GM23338 (cell line): ENCODE data around the gene RNF217. TPM values are rescaled to one million over a fixed set of nuclear protein-coding genes. Genes with fewer than 3 reads are reported as not detected.

Experiments
- ATAC-seq: fragments of 200-7000 bp; cut with Tn5 transposase; 3 replicates; pipeline ENCODE4 v1.9.1; 2020
- DNase-seq: peaks from one replicate; pipeline ENCODE4 v3.0.0-alpha.2; 2015; ENCODE audit warnings: low spot score
- H2AFZ ChIP-seq: fragments of 200-600 bp; sonication (generic); 2 replicates; pipeline ENCODE4 v1.8.0; 2016; ENCODE audit warnings: antibody characterized with exemption, mild to moderate bottlenecking, moderate library complexity
- H3F3A ChIP-seq: fragments of 200-600 bp; sonication (generic); replicated peaks from 2 replicates; pipeline ENCODE4 v1.8.0; 2017; ENCODE audit warnings: antibody characterized with exemption, mixed run types, low read depth
- H3K27ac ChIP-seq: fragments of 200-600 bp; sonication (generic); 2 replicates; pipeline ENCODE4 v1.6.1; 2016; ENCODE audit warnings: low read depth
- H3K27me3 ChIP-seq: fragments of 200-600 bp; sonication (generic); 2 replicates; pipeline ENCODE4 v1.8.0; 2016; ENCODE audit warnings: mild to moderate bottlenecking, mixed run types, moderate library complexity; ENCODE audit not compliant: insufficient read depth
- H3K36me3 ChIP-seq: fragments of 200-600 bp; sonication (generic); 2 replicates; pipeline ENCODE4 v1.8.0; 2016; ENCODE audit warnings: mild to moderate bottlenecking; ENCODE audit not compliant: insufficient read depth
- H3K4me1 ChIP-seq: fragments of 200-600 bp; sonication (generic); 2 replicates; pipeline ENCODE4 v1.8.0; 2016; ENCODE audit warnings: mild to moderate bottlenecking, moderate library complexity; ENCODE audit not compliant: insufficient read depth
- H3K4me2 ChIP-seq: fragments of 200-600 bp; sonication (generic); 2 replicates; pipeline ENCODE4 v1.7.1; 2017; ENCODE audit warnings: mixed run types
- H3K4me3 ChIP-seq: fragments of 200-600 bp; sonication (generic); 2 replicates; pipeline ENCODE4 v1.6.1; 2016; ENCODE audit warnings: mixed run types
- H3K79me2 ChIP-seq: fragments of 200-600 bp; sonication (generic); replicated peaks from 2 replicates; pipeline ENCODE4 v1.8.0; 2017; ENCODE audit warnings: mild to moderate bottlenecking; ENCODE audit not compliant: insufficient read depth
- H3K9me2 ChIP-seq: fragments of 200-600 bp; sonication (generic); 2 replicates; pipeline ENCODE4 v1.8.0; 2017; ENCODE audit not compliant: insufficient read depth
- H4K20me1 ChIP-seq: fragments of 200-600 bp; sonication (generic); replicated peaks from 2 replicates; pipeline ENCODE4 v1.8.0; 2017; ENCODE audit warnings: mild to moderate bottlenecking; ENCODE audit not compliant: insufficient read depth
- H3K27ac Mint-ChIP-seq: 2 replicates; pipeline ENCODE4 v1.8.0; 2020; ENCODE audit warnings: inconsistent platforms, mild to moderate bottlenecking, moderate library complexity, mixed read lengths
- H3K27me3 Mint-ChIP-seq: 3 replicates; pipeline ENCODE4 v1.8.0; 2022; ENCODE audit warnings: low read depth, mild to moderate bottlenecking, moderate library complexity, mixed read lengths, inconsistent platforms; ENCODE audit not compliant: insufficient read depth, poor library complexity
- H3K36me3 Mint-ChIP-seq: 3 replicates; pipeline ENCODE4 v1.8.0; 2021; ENCODE audit warnings: low read depth, mild to moderate bottlenecking, inconsistent platforms, moderate library complexity, mixed read lengths
- H3K4me1 Mint-ChIP-seq: 3 replicates; pipeline ENCODE4 v1.8.0; 2020; ENCODE audit warnings: mild to moderate bottlenecking, inconsistent platforms, mixed read lengths
- H3K4me3 Mint-ChIP-seq: 3 replicates; pipeline ENCODE4 v1.8.0; 2021; ENCODE audit warnings: moderate library complexity, mild to moderate bottlenecking, inconsistent platforms, mixed read lengths
- H3K9me3 Mint-ChIP-seq: 3 replicates; pipeline ENCODE4 v1.8.0; 2020; ENCODE audit warnings: moderate library complexity, mild to moderate bottlenecking, inconsistent platforms, mixed read lengths
- CREB1 ChIP-seq: fragments of 250-450 bp; sonication (Bioruptor Pico); IDR thresholded peaks from 2 replicates; pipeline ENCODE4 v1.5.0; 2020; ENCODE audit warnings: low read depth, mild to moderate bottlenecking, moderate library complexity
- EZH2 ChIP-seq: fragments of 200-600 bp; sonication (generic); IDR thresholded peaks from one replicate; pipeline ENCODE4 v1.8.0; 2017; ENCODE audit warnings: antibody characterized with exemption, mild to moderate bottlenecking, low read depth; ENCODE audit not compliant: unreplicated experiment
- EZH2phosphoT487 ChIP-seq: fragments of 200-600 bp; sonication (generic); IDR thresholded peaks from one replicate; pipeline ENCODE4 v1.8.1; 2018; ENCODE audit warnings: antibody characterized with exemption; ENCODE audit not compliant: unreplicated experiment
- JUNB ChIP-seq: IDR thresholded peaks from one replicate; pipeline ENCODE4 v1.6.1; 2016; ENCODE audit warnings: antibody characterized with exemption; ENCODE audit not compliant: unreplicated experiment
- POLR2AphosphoS5 ChIP-seq: IDR thresholded peaks from 2 replicates; pipeline ENCODE4 v1.6.1; 2016; ENCODE audit warnings: antibody characterized with exemption, low read depth
- STAT1 ChIP-seq: IDR thresholded peaks from one replicate; pipeline ENCODE4 v1.6.1; 2016; ENCODE audit warnings: antibody characterized with exemption; ENCODE audit not compliant: unreplicated experiment
- ZNF114 ChIP-seq: fragments of 250-450 bp; sonication (Bioruptor Pico); IDR thresholded peaks from 2 replicates; pipeline ENCODE4 v1.5.0; 2020; ENCODE audit warnings: mild to moderate bottlenecking, moderate library complexity
- ZNF331 ChIP-seq: fragments of 250-450 bp; sonication (Bioruptor Pico); IDR thresholded peaks from 2 replicates; pipeline ENCODE4 v1.5.0; 2020; ENCODE audit warnings: low read depth, mild to moderate bottlenecking, moderate library complexity
- polyA plus RNA-seq: library from polyadenylated mRNA; unstranded; fragments of >200 nt; fragmentation: Nextera tagmentation; extraction: Ambion mirVana; gene quantifications from 2 replicates; pipeline ENCODE4 v1.2.1, GENCODE V29; 2016
- total RNA-seq: library from RNA; depleted of rRNA; stranded (reverse); fragments of >200 nt; shearing (Covaris generic); gene quantifications from 2 replicates; pipeline ENCODE4 v1.2.3, GENCODE V29; 2014
- TF ChIP-seq, protein P1 (sequence below): fragments of 250-450 bp; sonication (Bioruptor Pico); IDR thresholded peaks from 2 replicates; pipeline ENCODE4 v1.5.0; 2020; ENCODE audit warnings: mild to moderate bottlenecking, moderate library complexity
- TF ChIP-seq, protein P2 (sequence below): IDR thresholded peaks from one replicate; pipeline ENCODE4 v1.6.1; 2018; ENCODE audit warnings: antibody characterized with exemption; ENCODE audit not compliant: unreplicated experiment
- TF ChIP-seq, protein P3 (sequence below), 2 experiments: fragments of 200-600 bp in 1 of 2; sonication (generic) in 1 of 2; conservative IDR thresholded peaks; 2 replicates each; pipeline versions ENCODE4 v1.5.1 to v1.6.1; 2016 to 2017; ENCODE audit warnings: antibody characterized with exemption in 2 of 2, low read depth in 2 of 2, mild to moderate bottlenecking in 2 of 2, moderate library complexity in 1 of 2

The RNF217 gene
- total and polyA plus RNA-seq, 2 experiments from 2014 or later, result 1.7 to 6.2 TPM

DNA sequence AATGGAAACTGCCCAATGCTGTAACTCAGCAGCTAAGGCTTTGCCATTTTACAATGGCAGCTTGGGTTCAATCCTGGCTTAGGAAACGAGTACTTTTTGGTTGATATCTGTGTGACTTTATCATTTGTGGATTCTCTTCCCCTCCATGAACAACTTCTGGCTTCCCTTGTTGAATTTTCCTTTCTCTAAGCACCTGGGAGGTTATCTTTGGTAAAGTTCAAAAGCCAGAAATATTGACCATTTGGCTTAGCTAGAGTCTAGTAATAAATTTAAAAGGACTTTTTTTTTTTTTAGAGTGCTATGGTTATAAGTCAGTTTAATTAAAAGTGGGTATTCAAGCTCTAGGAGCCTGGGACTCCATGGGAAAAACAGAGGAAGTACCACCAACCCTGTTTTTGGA, 159.7 kb downstream of the RNF217 start (continued):
- TF ChIP-seq, protein P1, sequence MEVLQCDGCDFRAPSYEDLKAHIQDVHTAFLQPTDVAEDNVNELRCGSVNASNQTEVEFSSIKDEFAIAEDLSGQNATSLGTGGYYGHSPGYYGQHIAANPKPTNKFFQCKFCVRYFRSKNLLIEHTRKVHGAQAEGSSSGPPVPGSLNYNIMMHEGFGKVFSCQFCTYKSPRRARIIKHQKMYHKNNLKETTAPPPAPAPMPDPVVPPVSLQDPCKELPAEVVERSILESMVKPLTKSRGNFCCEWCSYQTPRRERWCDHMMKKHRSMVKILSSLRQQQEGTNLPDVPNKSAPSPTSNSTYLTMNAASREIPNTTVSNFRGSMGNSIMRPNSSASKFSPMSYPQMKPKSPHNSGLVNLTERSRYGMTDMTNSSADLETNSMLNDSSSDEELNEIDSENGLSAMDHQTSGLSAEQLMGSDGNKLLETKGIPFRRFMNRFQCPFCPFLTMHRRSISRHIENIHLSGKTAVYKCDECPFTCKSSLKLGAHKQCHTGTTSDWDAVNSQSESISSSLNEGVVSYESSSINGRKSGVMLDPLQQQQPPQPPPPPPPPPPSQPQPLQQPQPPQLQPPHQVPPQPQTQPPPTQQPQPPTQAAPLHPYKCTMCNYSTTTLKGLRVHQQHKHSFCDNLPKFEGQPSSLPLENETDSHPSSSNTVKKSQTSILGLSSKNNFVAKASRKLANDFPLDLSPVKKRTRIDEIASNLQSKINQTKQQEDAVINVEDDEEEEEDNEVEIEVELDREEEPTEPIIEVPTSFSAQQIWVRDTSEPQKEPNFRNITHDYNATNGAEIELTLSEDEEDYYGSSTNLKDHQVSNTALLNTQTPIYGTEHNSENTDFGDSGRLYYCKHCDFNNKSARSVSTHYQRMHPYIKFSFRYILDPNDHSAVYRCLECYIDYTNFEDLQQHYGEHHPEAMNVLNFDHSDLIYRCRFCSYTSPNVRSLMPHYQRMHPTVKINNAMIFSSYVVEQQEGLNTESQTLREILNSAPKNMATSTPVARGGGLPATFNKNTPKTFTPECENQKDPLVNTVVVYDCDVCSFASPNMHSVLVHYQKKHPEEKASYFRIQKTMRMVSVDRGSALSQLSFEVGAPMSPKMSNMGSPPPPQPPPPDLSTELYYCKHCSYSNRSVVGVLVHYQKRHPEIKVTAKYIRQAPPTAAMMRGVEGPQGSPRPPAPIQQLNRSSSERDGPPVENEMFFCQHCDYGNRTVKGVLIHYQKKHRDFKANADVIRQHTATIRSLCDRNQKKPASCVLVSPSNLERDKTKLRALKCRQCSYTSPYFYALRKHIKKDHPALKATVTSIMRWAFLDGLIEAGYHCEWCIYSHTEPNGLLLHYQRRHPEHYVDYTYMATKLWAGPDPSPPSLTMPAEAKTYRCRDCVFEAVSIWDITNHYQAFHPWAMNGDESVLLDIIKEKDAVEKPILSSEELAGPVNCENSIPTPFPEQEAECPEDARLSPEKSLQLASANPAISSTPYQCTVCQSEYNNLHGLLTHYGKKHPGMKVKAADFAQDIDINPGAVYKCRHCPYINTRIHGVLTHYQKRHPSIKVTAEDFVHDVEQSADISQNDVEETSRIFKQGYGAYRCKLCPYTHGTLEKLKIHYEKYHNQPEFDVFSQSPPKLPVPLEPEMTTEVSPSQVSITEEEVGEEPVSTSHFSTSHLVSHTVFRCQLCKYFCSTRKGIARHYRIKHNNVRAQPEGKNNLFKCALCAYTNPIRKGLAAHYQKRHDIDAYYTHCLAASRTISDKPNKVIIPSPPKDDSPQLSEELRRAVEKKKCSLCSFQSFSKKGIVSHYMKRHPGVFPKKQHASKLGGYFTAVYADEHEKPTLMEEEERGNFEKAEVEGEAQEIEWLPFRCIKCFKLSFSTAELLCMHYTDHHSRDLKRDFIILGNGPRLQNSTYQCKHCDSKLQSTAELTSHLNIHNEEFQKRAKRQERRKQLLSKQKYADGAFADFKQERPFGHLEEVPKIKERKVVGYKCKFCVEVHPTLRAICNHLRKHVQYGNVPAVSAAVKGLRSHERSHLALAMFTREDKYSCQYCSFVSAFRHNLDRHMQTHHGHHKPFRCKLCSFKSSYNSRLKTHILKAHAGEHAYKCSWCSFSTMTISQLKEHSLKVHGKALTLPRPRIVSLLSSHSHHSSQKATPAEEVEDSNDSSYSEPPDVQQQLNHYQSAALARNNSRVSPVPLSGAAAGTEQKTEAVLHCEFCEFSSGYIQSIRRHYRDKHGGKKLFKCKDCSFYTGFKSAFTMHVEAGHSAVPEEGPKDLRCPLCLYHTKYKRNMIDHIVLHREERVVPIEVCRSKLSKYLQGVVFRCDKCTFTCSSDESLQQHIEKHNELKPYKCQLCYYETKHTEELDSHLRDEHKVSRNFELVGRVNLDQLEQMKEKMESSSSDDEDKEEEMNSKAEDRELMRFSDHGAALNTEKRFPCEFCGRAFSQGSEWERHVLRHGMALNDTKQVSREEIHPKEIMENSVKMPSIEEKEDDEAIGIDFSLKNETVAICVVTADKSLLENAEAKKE (CRISPR knock-in tag), result no peak
- no peak for TF ChIP-seq POLR2AphosphoS5
- TF ChIP-seq ZNF331 (CRISPR knock-in tag), result no peak

DNA sequence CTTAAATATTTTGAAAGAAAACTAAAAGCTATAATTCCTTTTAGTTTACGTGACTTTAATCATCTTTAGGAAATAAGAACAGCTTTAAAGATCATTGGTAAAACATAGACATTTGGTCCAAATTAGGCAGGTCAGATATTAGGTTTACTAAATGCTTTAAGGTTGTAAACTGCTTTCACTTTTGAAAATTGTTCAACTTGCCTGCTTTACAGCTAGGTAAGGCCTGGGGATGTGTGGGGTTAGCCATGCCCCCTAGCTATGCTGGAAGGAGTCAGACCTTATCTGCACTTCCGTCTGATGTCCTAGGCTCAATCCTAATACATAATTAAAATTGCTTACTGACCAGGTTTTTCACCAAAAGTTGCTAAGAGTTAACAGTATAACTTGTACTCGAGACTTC, 160.8 kb downstream of the RNF217 start:
- no peak overlapping the region for H3K27ac Mint-ChIP-seq
- no peak overlapping the region; the same call in 2 of the 3 replicates for H3K4me3 Mint-ChIP-seq
- no peak overlapping the region for H2AFZ ChIP-seq
- TF ChIP-seq EZH2 (no peak), ZNF114 (CRISPR knock-in tag) (no peak), EZH2phosphoT487 (no peak), JUNB (no peak), CREB1 (CRISPR knock-in tag) (no peak), STAT1 (no peak)
- TF ChIP-seq, protein P2, sequence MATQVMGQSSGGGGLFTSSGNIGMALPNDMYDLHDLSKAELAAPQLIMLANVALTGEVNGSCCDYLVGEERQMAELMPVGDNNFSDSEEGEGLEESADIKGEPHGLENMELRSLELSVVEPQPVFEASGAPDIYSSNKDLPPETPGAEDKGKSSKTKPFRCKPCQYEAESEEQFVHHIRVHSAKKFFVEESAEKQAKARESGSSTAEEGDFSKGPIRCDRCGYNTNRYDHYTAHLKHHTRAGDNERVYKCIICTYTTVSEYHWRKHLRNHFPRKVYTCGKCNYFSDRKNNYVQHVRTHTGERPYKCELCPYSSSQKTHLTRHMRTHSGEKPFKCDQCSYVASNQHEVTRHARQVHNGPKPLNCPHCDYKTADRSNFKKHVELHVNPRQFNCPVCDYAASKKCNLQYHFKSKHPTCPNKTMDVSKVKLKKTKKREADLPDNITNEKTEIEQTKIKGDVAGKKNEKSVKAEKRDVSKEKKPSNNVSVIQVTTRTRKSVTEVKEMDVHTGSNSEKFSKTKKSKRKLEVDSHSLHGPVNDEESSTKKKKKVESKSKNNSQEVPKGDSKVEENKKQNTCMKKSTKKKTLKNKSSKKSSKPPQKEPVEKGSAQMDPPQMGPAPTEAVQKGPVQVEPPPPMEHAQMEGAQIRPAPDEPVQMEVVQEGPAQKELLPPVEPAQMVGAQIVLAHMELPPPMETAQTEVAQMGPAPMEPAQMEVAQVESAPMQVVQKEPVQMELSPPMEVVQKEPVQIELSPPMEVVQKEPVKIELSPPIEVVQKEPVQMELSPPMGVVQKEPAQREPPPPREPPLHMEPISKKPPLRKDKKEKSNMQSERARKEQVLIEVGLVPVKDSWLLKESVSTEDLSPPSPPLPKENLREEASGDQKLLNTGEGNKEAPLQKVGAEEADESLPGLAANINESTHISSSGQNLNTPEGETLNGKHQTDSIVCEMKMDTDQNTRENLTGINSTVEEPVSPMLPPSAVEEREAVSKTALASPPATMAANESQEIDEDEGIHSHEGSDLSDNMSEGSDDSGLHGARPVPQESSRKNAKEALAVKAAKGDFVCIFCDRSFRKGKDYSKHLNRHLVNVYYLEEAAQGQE, result no peak
- TF ChIP-seq, protein P3, sequence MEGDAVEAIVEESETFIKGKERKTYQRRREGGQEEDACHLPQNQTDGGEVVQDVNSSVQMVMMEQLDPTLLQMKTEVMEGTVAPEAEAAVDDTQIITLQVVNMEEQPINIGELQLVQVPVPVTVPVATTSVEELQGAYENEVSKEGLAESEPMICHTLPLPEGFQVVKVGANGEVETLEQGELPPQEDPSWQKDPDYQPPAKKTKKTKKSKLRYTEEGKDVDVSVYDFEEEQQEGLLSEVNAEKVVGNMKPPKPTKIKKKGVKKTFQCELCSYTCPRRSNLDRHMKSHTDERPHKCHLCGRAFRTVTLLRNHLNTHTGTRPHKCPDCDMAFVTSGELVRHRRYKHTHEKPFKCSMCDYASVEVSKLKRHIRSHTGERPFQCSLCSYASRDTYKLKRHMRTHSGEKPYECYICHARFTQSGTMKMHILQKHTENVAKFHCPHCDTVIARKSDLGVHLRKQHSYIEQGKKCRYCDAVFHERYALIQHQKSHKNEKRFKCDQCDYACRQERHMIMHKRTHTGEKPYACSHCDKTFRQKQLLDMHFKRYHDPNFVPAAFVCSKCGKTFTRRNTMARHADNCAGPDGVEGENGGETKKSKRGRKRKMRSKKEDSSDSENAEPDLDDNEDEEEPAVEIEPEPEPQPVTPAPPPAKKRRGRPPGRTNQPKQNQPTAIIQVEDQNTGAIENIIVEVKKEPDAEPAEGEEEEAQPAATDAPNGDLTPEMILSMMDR (conservative IDR thresholded peaks at IDR 0.05; ENCODE audit: low read depth in 2 of 2), result no peak

More for the DNA sequence above, 160.8 kb downstream of the RNF217 start:
- Histone ChIP-seq H3K79me2 (no peaks in the 10 kb centered on the region), H3K36me3 (no peaks in the 10 kb centered on the region; the same call in 1 of the 2 replicates), H3K4me3 (no peak overlapping the region), H3F3A (no peaks in the 10 kb centered on the region), H3K27me3 (no peaks in the 10 kb centered on the region), H3K27ac (no peak overlapping the region), H4K20me1 (no peaks in the 10 kb centered on the region), H3K4me2 (no peak overlapping the region), H3K4me1 (peaks cover 8% of the 10 kb centered on the region; the same call in 1 of the 2 replicates), H3K9me2 (peaks cover 10% of the 10 kb centered on the region; the same call in 1 of the 2 replicates)
- no peak for ATAC-seq
- Mint-ChIP-seq H3K27me3 (peaks cover 2% of the 10 kb centered on the region), H3K36me3 (peaks cover 11% of the 10 kb centered on the region), H3K9me3 (peaks cover 14% of the 10 kb centered on the region), H3K4me1 (peaks cover 24% of the 10 kb centered on the region)
- no peak for DNase-seq
